Sigmoid colon (tissue), 4 donors: Measurements from ENCODE around the gene ACP5.
"Not testable (repeated sequence)": the region's sequence is repeated elsewhere in the genome, so short reads cannot be mapped to it uniquely, and the experiment has no call there.

Source experiments
- EP300 ChIP-seq, 4 donors: sonication (generic); formaldehyde crosslinking; IDR thresholded peaks; one replicate each; pipeline ENCODE4 v1.6.1; 2017; ENCODE audit warnings: antibody characterized with exemption in 4 of 4
- POLR2AphosphoS5 ChIP-seq, 4 donors: sonication (generic); formaldehyde crosslinking; IDR thresholded peaks; one replicate each; pipeline ENCODE4 v1.6.1; 2017; ENCODE audit warnings: antibody characterized with exemption in 4 of 4
- TF ChIP-seq, protein P1 (sequence below), 4 experiments: fragments of 450-650 bp in 3 of 4; fragments of 200-600 bp in 1 of 4; IDR thresholded peaks; one replicate each; pipeline ENCODE4 v1.5.1; 2016 to 2019; ENCODE audit warnings: antibody characterized with exemption in 4 of 4, mild to moderate bottlenecking in 3 of 4, moderate library complexity in 2 of 4

DNA sequence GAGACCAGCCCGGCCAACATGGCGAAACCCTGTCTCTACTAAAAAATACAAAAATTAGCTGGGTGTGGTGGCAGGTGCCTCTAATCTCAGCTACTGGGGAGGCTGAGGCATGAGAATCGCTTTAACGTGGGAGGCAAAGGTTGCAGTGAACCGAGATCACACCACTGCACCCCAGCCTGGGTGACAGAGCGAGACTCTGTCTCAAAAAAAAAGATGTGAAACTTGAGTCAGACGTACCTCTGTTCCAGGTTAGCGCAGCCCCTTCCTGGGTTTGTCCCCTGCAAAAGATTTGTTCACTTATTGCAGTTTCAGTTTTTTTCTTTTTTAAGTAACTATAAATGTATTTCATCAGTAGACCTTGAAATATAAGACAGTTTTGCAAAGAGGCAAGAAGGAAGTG, 22.3 kb upstream of the ACP5 start:
- TF ChIP-seq, protein P1, sequence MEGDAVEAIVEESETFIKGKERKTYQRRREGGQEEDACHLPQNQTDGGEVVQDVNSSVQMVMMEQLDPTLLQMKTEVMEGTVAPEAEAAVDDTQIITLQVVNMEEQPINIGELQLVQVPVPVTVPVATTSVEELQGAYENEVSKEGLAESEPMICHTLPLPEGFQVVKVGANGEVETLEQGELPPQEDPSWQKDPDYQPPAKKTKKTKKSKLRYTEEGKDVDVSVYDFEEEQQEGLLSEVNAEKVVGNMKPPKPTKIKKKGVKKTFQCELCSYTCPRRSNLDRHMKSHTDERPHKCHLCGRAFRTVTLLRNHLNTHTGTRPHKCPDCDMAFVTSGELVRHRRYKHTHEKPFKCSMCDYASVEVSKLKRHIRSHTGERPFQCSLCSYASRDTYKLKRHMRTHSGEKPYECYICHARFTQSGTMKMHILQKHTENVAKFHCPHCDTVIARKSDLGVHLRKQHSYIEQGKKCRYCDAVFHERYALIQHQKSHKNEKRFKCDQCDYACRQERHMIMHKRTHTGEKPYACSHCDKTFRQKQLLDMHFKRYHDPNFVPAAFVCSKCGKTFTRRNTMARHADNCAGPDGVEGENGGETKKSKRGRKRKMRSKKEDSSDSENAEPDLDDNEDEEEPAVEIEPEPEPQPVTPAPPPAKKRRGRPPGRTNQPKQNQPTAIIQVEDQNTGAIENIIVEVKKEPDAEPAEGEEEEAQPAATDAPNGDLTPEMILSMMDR (IDR thresholded peaks at IDR 0.05), result not testable (repeated sequence)
- TF ChIP-seq POLR2AphosphoS5, EP300 (IDR thresholded peaks at IDR 0.05): not testable (repeated sequence)
